Activated gamma-delta T cell treated with anti-CD3 and anti-CD28 coated beads, Interleukin-2, amount 50 U/mL, for 16 hours (primary cell): ENCODE results near the gene CNTNAP2.
"Not testable (repeated sequence)": the region's sequence is repeated elsewhere in the genome, so short reads cannot be mapped to it uniquely, and the experiment has no call there.

ENCODE experiments used
- DNase-seq: peaks from one replicate; pipeline ENCODE4 v3.0.0-alpha.2; 2020; ENCODE audit warnings: low read depth

Gene CNTNAP2

GRCh38 chr7:148262721-148263229, 2146.2 kb downstream of the CNTNAP2 start:
- DNase-seq = peak; percentile 48

GRCh38 chr7:148264933-148265557, 2148.4 kb downstream of the CNTNAP2 start:
- no peak for DNase-seq

GRCh38 chr7:148265896-148266295, 2149.3 kb downstream of the CNTNAP2 start:
- no peak for DNase-seq

GRCh38 chr7:148266795-148267194, 2150.2 kb downstream of the CNTNAP2 start:
- DNase-seq = no peak

- no peak for DNase-seq
Observed at GRCh38 chr7:148270576-148270975, 2154.0 kb downstream of the CNTNAP2 start.

DNA sequence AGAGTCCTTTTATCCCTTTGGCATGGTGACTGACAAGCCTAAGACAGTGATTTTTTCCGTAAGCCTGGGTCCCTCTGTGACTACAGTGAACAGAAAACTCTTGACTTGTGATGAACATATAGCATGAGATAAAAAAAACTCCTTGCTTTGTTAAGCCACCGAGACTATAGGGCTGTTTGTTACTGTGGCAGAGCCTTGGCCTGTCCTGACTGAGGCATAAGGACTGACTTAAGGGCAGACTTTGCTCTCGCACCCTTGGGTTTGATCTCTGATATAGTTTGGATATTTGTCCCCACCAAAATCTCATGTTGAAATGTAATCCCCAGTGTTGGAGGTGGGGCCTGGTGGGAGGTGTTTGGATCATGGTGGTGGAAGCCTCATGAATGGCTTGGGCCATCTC, 2157.5 kb downstream of the CNTNAP2 start:
- DNase-seq = no peak

DNA sequence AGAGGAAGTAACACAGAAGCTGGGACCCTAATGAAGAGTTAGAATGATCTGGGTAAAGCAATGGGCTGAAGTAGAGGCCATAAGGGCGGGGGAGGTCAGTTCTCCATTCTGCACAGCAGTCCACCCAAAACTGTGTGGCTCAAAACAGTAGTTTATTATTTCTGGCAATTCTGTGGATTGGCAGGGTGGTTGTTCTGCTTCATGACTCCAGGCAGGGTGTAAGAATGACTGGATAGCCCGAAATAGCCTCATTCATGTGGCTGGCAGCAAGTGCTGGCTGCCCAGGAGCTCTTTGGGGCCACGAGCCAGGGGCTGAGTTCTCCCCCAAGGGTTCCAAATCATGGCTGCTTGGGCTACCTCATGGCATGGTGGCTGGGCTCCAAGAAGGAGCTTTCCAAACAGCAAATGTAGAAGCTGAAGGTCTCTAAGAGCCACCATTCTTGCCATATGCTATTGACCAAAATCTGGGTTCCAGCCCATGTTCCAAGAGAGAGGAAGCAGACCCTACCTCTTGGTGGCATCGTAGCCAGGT, 2158.8 kb downstream of the CNTNAP2 start:
- no peak for DNase-seq

- DNase-seq = no peak
Observed at GRCh38 chr7:148276314-148277041, 2159.9 kb downstream of the CNTNAP2 start.

DNA sequence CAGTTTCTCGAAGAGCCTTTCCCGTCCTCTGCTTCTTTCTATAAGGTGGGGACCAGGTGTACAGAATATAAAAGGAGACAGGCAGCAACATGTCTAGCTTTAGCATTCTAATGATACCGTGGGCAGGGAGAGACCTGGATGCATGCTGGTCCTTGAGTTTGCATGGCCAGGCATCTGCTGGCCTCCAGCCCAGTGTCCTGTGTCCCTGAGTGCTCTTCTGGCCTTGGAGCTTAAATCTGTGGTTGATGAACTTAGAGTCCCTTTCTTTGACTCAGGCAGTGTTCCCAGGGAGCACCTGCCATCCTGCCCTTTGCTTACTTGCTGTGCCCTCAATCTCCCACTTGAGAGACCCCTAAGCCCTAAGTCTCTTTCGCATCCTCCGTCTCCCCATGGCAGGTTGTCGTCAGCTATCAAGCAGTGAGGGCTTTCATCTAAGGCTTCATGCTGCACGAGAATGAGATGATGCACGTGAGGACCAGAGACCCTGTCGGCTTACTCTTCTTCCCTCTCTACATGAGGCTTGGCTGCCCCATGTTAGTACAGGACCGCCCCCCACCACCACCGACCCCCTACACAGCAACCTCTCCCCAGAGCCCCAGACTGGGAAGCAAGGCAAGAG, 2160.6 kb downstream of the CNTNAP2 start:
- no peak for DNase-seq

GRCh38 chr7:148286150-148286549, 2169.5 kb downstream of the CNTNAP2 start:
- no peak for DNase-seq

DNA sequence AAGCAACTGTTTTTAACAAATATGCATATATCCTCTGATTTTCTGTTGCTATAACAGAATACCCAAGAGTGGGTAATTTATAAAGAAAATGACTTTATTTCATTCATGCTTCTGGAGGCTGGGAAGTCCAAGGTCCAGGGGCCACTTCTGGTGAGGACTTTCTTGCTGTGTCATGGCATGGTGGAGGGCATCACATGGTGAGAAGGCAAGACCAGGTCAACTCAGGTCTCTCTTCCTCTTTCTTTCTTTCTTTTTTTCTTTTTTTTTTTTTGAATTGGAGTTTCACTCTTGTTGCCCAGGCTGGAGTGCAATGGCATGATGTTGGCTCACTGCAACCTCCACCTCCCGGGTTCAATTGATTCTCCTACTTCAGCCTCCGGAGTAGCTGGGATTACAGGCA, 2170.9 kb downstream of the CNTNAP2 start:
- no peak for DNase-seq

DNA sequence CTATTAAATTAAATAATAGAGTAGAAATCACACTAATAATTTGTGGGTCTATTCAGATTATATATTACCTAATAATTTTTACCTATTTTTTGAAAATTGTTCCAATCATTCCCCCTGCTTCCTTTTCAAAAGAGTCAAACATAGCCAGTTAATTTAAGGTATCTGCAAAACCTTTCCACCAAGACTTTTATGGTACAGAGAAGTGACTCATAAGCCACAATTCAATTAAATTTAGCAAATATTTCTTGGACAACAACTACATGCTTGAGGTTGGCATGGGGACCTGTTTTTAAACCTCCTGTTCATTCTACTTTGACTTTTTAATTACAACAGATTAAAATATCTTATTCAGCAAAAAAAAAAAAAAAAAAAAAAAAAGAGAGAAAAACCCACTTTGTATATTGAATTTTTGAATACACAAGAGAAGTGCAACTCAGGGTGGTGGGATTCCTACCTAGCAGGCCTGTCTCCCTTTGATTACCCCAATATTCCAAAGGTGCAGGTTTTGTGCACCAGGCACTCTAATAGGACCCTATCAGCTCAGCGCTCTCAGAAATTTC, 2172.1 kb downstream of the CNTNAP2 start:
- DNase-seq = no peak

GRCh38 chr7:148289630-148290029, 2173.0 kb downstream of the CNTNAP2 start:
- DNase-seq = no peak

GRCh38 chr7:148290538-148290937, 2173.9 kb downstream of the CNTNAP2 start:
- DNase-seq = no peak

DNA sequence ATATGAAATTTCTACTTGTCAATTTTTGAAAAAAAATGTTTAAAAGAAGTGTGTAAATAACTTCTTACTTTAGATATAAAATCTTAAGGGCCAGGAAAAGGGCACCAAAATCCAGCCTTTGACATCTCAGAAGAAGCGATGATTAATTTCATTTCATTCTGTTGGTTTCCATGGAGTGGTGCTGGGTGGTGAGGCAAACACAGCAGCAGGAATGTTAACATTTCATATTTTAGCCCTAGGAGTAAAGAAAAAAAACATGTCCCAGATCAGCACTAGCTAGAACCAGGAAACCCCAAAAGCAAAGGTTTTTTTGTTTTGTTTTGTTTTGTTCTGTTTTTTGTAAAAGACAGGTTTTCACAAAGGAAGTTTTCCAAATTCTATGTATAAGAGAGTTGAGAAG, 2175.2 kb downstream of the CNTNAP2 start:
- DNase-seq = no peak

- DNase-seq = no peak
Observed at GRCh38 chr7:148296994-148297644, 2180.5 kb downstream of the CNTNAP2 start.

DNA sequence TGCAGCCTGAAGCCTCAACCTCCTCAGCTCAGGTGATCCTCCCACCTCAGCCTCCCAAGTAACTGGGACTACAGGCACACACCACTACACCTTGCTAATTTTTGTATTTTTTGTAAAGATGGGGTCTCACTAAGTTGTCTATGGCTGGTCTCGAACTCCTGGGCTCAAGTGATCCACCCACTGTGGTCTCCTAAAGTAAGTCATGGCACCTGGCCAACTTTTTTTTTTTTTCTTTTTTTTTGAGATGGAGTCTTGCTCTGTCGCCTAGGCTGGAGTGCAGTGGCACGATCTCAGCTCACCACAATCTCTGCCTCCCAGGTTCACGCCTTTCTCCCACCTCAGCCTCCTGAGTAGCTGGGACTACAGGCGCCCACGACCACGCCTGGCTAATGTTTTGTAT, 2182.2 kb downstream of the CNTNAP2 start:
- not testable (repeated sequence) for DNase-seq

GRCh38 chr7:148299350-148300276, 2183.0 kb downstream of the CNTNAP2 start:
- DNase-seq = no peak

DNA sequence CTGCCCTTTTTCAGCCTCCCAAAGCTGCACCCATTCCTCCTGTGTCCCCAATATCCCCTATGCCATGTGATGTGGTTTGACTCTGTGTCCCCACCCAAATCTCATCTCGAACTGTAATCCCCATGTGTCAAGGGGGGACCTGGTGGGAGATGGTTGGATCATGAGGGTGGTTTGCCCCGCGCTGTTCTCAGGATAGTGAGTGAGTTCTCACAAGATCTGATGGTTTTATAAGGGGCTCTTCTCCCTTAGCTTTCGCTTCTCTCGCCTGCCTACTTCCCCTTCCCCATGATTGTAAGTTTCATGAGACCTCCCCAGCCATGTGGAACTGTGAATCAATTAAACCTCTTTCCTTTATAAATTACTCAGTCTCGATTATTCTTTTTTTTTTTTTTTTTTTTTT, 2185.8 kb downstream of the CNTNAP2 start:
- DNase-seq = not testable (repeated sequence)

GRCh38 chr7:148303295-148304082, 2186.9 kb downstream of the CNTNAP2 start:
- no peak for DNase-seq
